ACC112 (cell line): ENCODE measurements around the gene UVRAG.

Experiments used
- H2AFZ ChIP-seq: fragments of 200-600 bp; sonication (generic); one replicate; pipeline ENCODE4 v1.6.0; 2017; ENCODE audit warnings: antibody characterized with exemption, low read length; ENCODE audit not compliant: unreplicated experiment
- H3K27ac ChIP-seq: fragments of 200-600 bp; sonication (generic); 2 replicates; pipeline ENCODE4 v1.5.1; 2014; ENCODE audit warnings: low read depth, mild to moderate bottlenecking, antibody characterized with exemption, low read length, moderate library complexity
- H3K27me3 ChIP-seq: fragments of 200-600 bp; sonication (generic); 2 replicates; pipeline ENCODE4 v1.6.1; 2014; ENCODE audit warnings: mild to moderate bottlenecking, antibody characterized with exemption, low read length, moderate library complexity, mixed read lengths; ENCODE audit not compliant: insufficient read depth
- H3K36me3 ChIP-seq: fragments of 200-600 bp; sonication (generic); 2 replicates; pipeline ENCODE4 v1.6.1; 2016; ENCODE audit warnings: mild to moderate bottlenecking, antibody characterized with exemption, low read length, moderate library complexity, mixed read lengths; ENCODE audit not compliant: insufficient read depth
- H3K4me1 ChIP-seq: fragments of 200-600 bp; sonication (generic); one replicate; pipeline ENCODE4 v1.6.1; 2016; ENCODE audit warnings: low read length, mixed read lengths; ENCODE audit not compliant: insufficient read depth, unreplicated experiment, control insufficient read depth
- H3K4me3 ChIP-seq: fragments of 200-600 bp; sonication (generic); 2 replicates; pipeline ENCODE4 v1.5.1; 2014; ENCODE audit warnings: mild to moderate bottlenecking, low read depth, low read length
- H3K79me2 ChIP-seq: fragments of 200-600 bp; sonication (generic); one replicate; pipeline ENCODE4 v1.6.0; 2016; ENCODE audit warnings: low read length; ENCODE audit not compliant: control insufficient read depth, unreplicated experiment, insufficient read depth

Gene UVRAG

GRCh38 chr11:76164081-76164480 is 349.1 kb downstream of the UVRAG start:
- no peaks in the 10 kb centered on the region for H3K36me3 ChIP-seq
- no peak overlapping the region for H3K27ac ChIP-seq
- no peaks in the 10 kb centered on the region for H3K79me2 ChIP-seq
- no peaks in the 10 kb centered on the region; the same call in 1 of the 2 replicates for H3K27me3 ChIP-seq
- no peak overlapping the region for H3K4me3 ChIP-seq
- no peaks in the 10 kb centered on the region for H3K4me1 ChIP-seq
- no peak overlapping the region for H2AFZ ChIP-seq

- Histone ChIP-seq H3K36me3 (no peaks in the 10 kb centered on the region), H3K4me1 (no peaks in the 10 kb centered on the region), H2AFZ (no peak overlapping the region), H3K27ac (no peak overlapping the region), H3K4me3 (no peak overlapping the region), H3K79me2 (no peaks in the 10 kb centered on the region), H3K27me3 (no peaks in the 10 kb centered on the region; the same call in 1 of the 2 replicates)
Observed at GRCh38 chr11:76164861-76165751, 350.1 kb downstream of the UVRAG start.

- no peak overlapping the region for H3K27ac ChIP-seq
- no peak overlapping the region for H3K4me3 ChIP-seq
- H3K4me1 ChIP-seq, result no peaks in the 10 kb centered on the region
- H2AFZ ChIP-seq, result no peak overlapping the region
- no peaks in the 10 kb centered on the region for H3K79me2 ChIP-seq
- no peaks in the 10 kb centered on the region for H3K36me3 ChIP-seq
- no peaks in the 10 kb centered on the region; the same call in 1 of the 2 replicates for H3K27me3 ChIP-seq
Observed at GRCh38 chr11:76166314-76166713, 351.3 kb downstream of the UVRAG start.

- no peak overlapping the region for H3K4me3 ChIP-seq
- H2AFZ ChIP-seq, result no peak overlapping the region
- no peak overlapping the region for H3K27ac ChIP-seq
- H3K4me1 ChIP-seq, result no peaks in the 10 kb centered on the region
- H3K27me3 ChIP-seq, result no peaks in the 10 kb centered on the region; the same call in 1 of the 2 replicates
- H3K79me2 ChIP-seq, result no peaks in the 10 kb centered on the region
- no peaks in the 10 kb centered on the region for H3K36me3 ChIP-seq
Observed at GRCh38 chr11:76167590-76167989, 352.6 kb downstream of the UVRAG start.

- no peak overlapping the region for H3K4me3 ChIP-seq
- no peaks in the 10 kb centered on the region; the same call in 1 of the 2 replicates for H3K27me3 ChIP-seq
- H3K36me3 ChIP-seq, result no peaks in the 10 kb centered on the region
- no peak overlapping the region for H3K27ac ChIP-seq
- H3K4me1 ChIP-seq, result no peaks in the 10 kb centered on the region
- no peak overlapping the region for H2AFZ ChIP-seq
- H3K79me2 ChIP-seq, result no peaks in the 10 kb centered on the region
Observed at GRCh38 chr11:76169473-76169896, 354.5 kb downstream of the UVRAG start.

- Histone ChIP-seq H3K4me1 (no peaks in the 10 kb centered on the region), H3K36me3 (no peaks in the 10 kb centered on the region), H3K4me3 (no peak overlapping the region), H3K27ac (no peak overlapping the region), H3K27me3 (no peaks in the 10 kb centered on the region; the same call in 1 of the 2 replicates), H3K79me2 (no peaks in the 10 kb centered on the region), H2AFZ (no peak overlapping the region)
Observed at GRCh38 chr11:76170468-76170867, 355.5 kb downstream of the UVRAG start.

- H3K4me3 ChIP-seq, result no peak overlapping the region
- no peak overlapping the region for H3K27ac ChIP-seq
- no peak overlapping the region for H2AFZ ChIP-seq
- no peaks in the 10 kb centered on the region for H3K4me1 ChIP-seq
- H3K36me3 ChIP-seq, result no peaks in the 10 kb centered on the region
- H3K27me3 ChIP-seq, result no peaks in the 10 kb centered on the region; the same call in 1 of the 2 replicates
- H3K79me2 ChIP-seq, result no peaks in the 10 kb centered on the region
Observed at GRCh38 chr11:76172583-76172982, 357.6 kb downstream of the UVRAG start.

- Histone ChIP-seq H3K27me3 (no peaks in the 10 kb centered on the region), H3K27ac (no peak overlapping the region), H3K36me3 (no peaks in the 10 kb centered on the region), H3K4me1 (no peaks in the 10 kb centered on the region), H2AFZ (no peak overlapping the region), H3K4me3 (no peak overlapping the region), H3K79me2 (no peaks in the 10 kb centered on the region)
Observed at GRCh38 chr11:76173663-76174062, 358.7 kb downstream of the UVRAG start.

GRCh38 chr11:76174330-76174729 is 359.3 kb downstream of the UVRAG start:
- Histone ChIP-seq H3K4me3 (no peak overlapping the region), H3K27ac (no peak overlapping the region), H3K79me2 (no peaks in the 10 kb centered on the region), H3K36me3 (no peaks in the 10 kb centered on the region), H3K27me3 (no peaks in the 10 kb centered on the region), H2AFZ (no peak overlapping the region), H3K4me1 (no peaks in the 10 kb centered on the region)

- no peaks in the 10 kb centered on the region for H3K4me1 ChIP-seq
- H3K27ac ChIP-seq, result no peak overlapping the region
- no peaks in the 10 kb centered on the region for H3K36me3 ChIP-seq
- H3K27me3 ChIP-seq, result no peaks in the 10 kb centered on the region
- H3K79me2 ChIP-seq, result no peaks in the 10 kb centered on the region
- H3K4me3 ChIP-seq, result no peak overlapping the region
- no peak overlapping the region for H2AFZ ChIP-seq
Observed at GRCh38 chr11:76175783-76176182, 360.8 kb downstream of the UVRAG start.

GRCh38 chr11:76176463-76176862 is 361.5 kb downstream of the UVRAG start:
- H3K79me2 ChIP-seq, result no peaks in the 10 kb centered on the region
- H3K4me3 ChIP-seq, result no peak overlapping the region
- no peak overlapping the region for H2AFZ ChIP-seq
- H3K27me3 ChIP-seq, result no peaks in the 10 kb centered on the region
- no peaks in the 10 kb centered on the region for H3K4me1 ChIP-seq
- no peak overlapping the region for H3K27ac ChIP-seq
- no peaks in the 10 kb centered on the region for H3K36me3 ChIP-seq
